Measurements from ENCODE around the gene HS3ST4.

GRCh38 chr16:25726430-25727098 lies 34.8 kb downstream of the HS3ST4 start:
- TF ChIP-seq CTCF (conservative IDR thresholded peaks at IDR 0.05; ENCODE audit: low read depth in 2 of 2) (no peak), EZH2 (IDR thresholded peaks at IDR 0.05; ENCODE audit: low read depth, unreplicated experiment) (no peak), EZH2phosphoT487 (IDR thresholded peaks at IDR 0.05; ENCODE audit: unreplicated experiment) (no peak), POLR2AphosphoS5 (IDR thresholded peaks at IDR 0.05; ENCODE audit: low read depth) (no peak), REST (IDR thresholded peaks at IDR 0.05; ENCODE audit: unreplicated experiment) (no peak)
